ENCODE results near the gene PLD4.

The PLD4 gene

GRCh38 chr14:104927901-104928300 is 3.2 kb downstream of the PLD4 start:
- Histone ChIP-seq H4K91ac (ENCODE audit: low read length) (no peak overlapping the region), H2AFZ (ENCODE audit: low read depth, low read length) (no peak overlapping the region), H3K9ac (ENCODE audit: low read length) (no peak overlapping the region), H4K8ac (ENCODE audit: low read length) (no peak overlapping the region), H3K18ac (ENCODE audit: low read depth in 1 of 2, low read length in 2 of 2) (no peak overlapping the region), H3K79me1 (replicated peaks; ENCODE audit: low read length, poor library complexity, severe bottlenecking) (no peaks in the 10 kb centered on the region), H3K27ac (ENCODE audit: low read length, poor library complexity, severe bottlenecking) (no peak overlapping the region), H3K14ac (ENCODE audit: low read length in 2 of 2) (no peak overlapping the region), H3K9me3 (ENCODE audit: control insufficient read depth, low read length) (peaks cover 6% of the 10 kb centered on the region), H3K4me1 (ENCODE audit: control insufficient read depth, insufficient read depth, low read depth, low read length) (peaks cover 37% of the 10 kb centered on the region), H3K23ac (ENCODE audit: low read length in 2 of 2) (no peak overlapping the region), H3K36me3 (ENCODE audit: control insufficient read depth in 1 of 2, insufficient read depth in 2 of 2, low read depth in 1 of 2, low read length in 2 of 2) (peaks cover 0 to 3% of the 10 kb centered on the region in 2 experiments), H3K4me2 (ENCODE audit: low read length, poor library complexity, severe bottlenecking) (no peak overlapping the region), H2BK12ac (ENCODE audit: low read length in 2 of 2) (no peak overlapping the region), H2BK5ac (ENCODE audit: low read depth, low read length, poor library complexity, severe bottlenecking) (no peak overlapping the region), H2AK5ac (ENCODE audit: low read length, severe bottlenecking) (no peak overlapping the region), H3K4me3 (ENCODE audit: insufficient read depth in 1 of 2, low read depth in 1 of 2, low read length in 2 of 2) (no peak overlapping the region), H2BK120ac (ENCODE audit: low read depth, low read length) (no peak overlapping the region), H3K27me3 (ENCODE audit: control insufficient read depth in 1 of 2, insufficient read depth in 1 of 2, low read length in 2 of 2) (peaks cover 13 to 34% of the 10 kb centered on the region in 2 experiments), H2BK15ac (ENCODE audit: low read depth, poor library complexity, severe bottlenecking) (no peak overlapping the region), H3K4ac (ENCODE audit: low read depth in 1 of 2, low read length in 2 of 2) (no peak overlapping the region)
- WGBS: 62% methylated on average over 8 of the region's 8 CpGs
- no peak for DNase-seq

- Histone ChIP-seq H3K4me2 (ENCODE audit: low read length, poor library complexity, severe bottlenecking) (no peak overlapping the region), H2BK15ac (ENCODE audit: low read depth, poor library complexity, severe bottlenecking) (no peak overlapping the region), H4K91ac (ENCODE audit: low read length) (no peak overlapping the region), H3K4me3 (ENCODE audit: insufficient read depth in 1 of 2, low read depth in 1 of 2, low read length in 2 of 2) (no peak overlapping the region), H3K4me1 (ENCODE audit: control insufficient read depth, insufficient read depth, low read depth, low read length) (peaks cover 38% of the 10 kb centered on the region), H3K4ac (ENCODE audit: low read depth in 1 of 2, low read length in 2 of 2) (no peak overlapping the region), H2BK5ac (ENCODE audit: low read depth, low read length, poor library complexity, severe bottlenecking) (no peak overlapping the region), H3K18ac (ENCODE audit: low read depth in 1 of 2, low read length in 2 of 2) (no peak overlapping the region), H3K27me3 (ENCODE audit: control insufficient read depth in 1 of 2, insufficient read depth in 1 of 2, low read length in 2 of 2) (peaks cover 13 to 34% of the 10 kb centered on the region in 2 experiments), H2BK12ac (ENCODE audit: low read length in 2 of 2) (no peak overlapping the region), H2BK120ac (ENCODE audit: low read depth, low read length) (no peak overlapping the region), H3K36me3 (ENCODE audit: control insufficient read depth in 1 of 2, insufficient read depth in 2 of 2, low read depth in 1 of 2, low read length in 2 of 2) (peaks cover 0 to 3% of the 10 kb centered on the region in 2 experiments), H3K9me3 (ENCODE audit: control insufficient read depth, low read length) (peaks cover 6% of the 10 kb centered on the region), H2AFZ (ENCODE audit: low read depth, low read length) (no peak overlapping the region), H3K14ac (ENCODE audit: low read length in 2 of 2) (no peak overlapping the region), H4K8ac (ENCODE audit: low read length) (no peak overlapping the region), H3K79me1 (replicated peaks; ENCODE audit: low read length, poor library complexity, severe bottlenecking) (no peaks in the 10 kb centered on the region), H3K27ac (ENCODE audit: low read length, poor library complexity, severe bottlenecking) (no peak overlapping the region), H2AK5ac (ENCODE audit: low read length, severe bottlenecking) (no peak overlapping the region), H3K9ac (ENCODE audit: low read length) (no peak overlapping the region), H3K23ac (ENCODE audit: low read length in 2 of 2) (no peak overlapping the region)
- 81% methylated on average over 17 of the region's 17 CpGs for WGBS
- no peak for DNase-seq
Measured at GRCh38 chr14:104928391-104929133, 3.9 kb downstream of the PLD4 start.

- Histone ChIP-seq H3K27ac (ENCODE audit: low read length, poor library complexity, severe bottlenecking) (no peak overlapping the region), H2BK15ac (ENCODE audit: low read depth, poor library complexity, severe bottlenecking) (no peak overlapping the region), H3K36me3 (ENCODE audit: control insufficient read depth in 1 of 2, insufficient read depth in 2 of 2, low read depth in 1 of 2, low read length in 2 of 2) (peaks cover 0 to 3% of the 10 kb centered on the region in 2 experiments), H2BK12ac (ENCODE audit: low read length in 2 of 2) (no peak overlapping the region), H3K9ac (ENCODE audit: low read length) (no peak overlapping the region), H3K23ac (ENCODE audit: low read length in 2 of 2) (no peak overlapping the region), H3K4me1 (ENCODE audit: control insufficient read depth, insufficient read depth, low read depth, low read length) (peaks cover 38% of the 10 kb centered on the region), H3K14ac (ENCODE audit: low read length in 2 of 2) (no peak overlapping the region), H3K18ac (ENCODE audit: low read depth in 1 of 2, low read length in 2 of 2) (no peak overlapping the region), H3K4ac (ENCODE audit: low read depth in 1 of 2, low read length in 2 of 2) (no peak overlapping the region), H3K4me2 (ENCODE audit: low read length, poor library complexity, severe bottlenecking) (no peak overlapping the region), H2BK5ac (ENCODE audit: low read depth, low read length, poor library complexity, severe bottlenecking) (no peak overlapping the region), H3K9me3 (ENCODE audit: control insufficient read depth, low read length) (no peaks in the 10 kb centered on the region), H4K8ac (ENCODE audit: low read length) (no peak overlapping the region), H4K91ac (ENCODE audit: low read length) (no peak overlapping the region), H2AK5ac (ENCODE audit: low read length, severe bottlenecking) (no peak overlapping the region), H3K27me3 (ENCODE audit: control insufficient read depth in 1 of 2, insufficient read depth in 1 of 2, low read length in 2 of 2) (peaks cover 20 to 39% of the 10 kb centered on the region in 2 experiments), H2AFZ (ENCODE audit: low read depth, low read length) (no peak overlapping the region), H3K4me3 (ENCODE audit: insufficient read depth in 1 of 2, low read depth in 1 of 2, low read length in 2 of 2) (no peak overlapping the region), H3K79me1 (replicated peaks; ENCODE audit: low read length, poor library complexity, severe bottlenecking) (no peaks in the 10 kb centered on the region), H2BK120ac (ENCODE audit: low read depth, low read length) (no peak overlapping the region)
- DNase-seq: no peak
- WGBS: 94% methylated on average over 15 of the region's 15 CpGs
Measured at GRCh38 chr14:104929268-104930230, 4.9 kb downstream of the PLD4 start.
